IPS-18a (cell line): ENCODE measurements around the gene GAS6.

Experiments
- H3K27ac ChIP-seq: one replicate; pipeline ENCODE4 v1.5.1; 2013; ENCODE audit warnings: low read length
- H3K27me3 ChIP-seq: one replicate; pipeline ENCODE4 v1.6.1; 2013; ENCODE audit warnings: mild to moderate bottlenecking, low read length; ENCODE audit not compliant: control insufficient read depth, insufficient read depth
- H3K36me3 ChIP-seq: one replicate; pipeline ENCODE4 v1.6.1; 2013; ENCODE audit warnings: low read depth, low read length; ENCODE audit not compliant: control insufficient read depth
- H3K4me1 ChIP-seq: one replicate; pipeline ENCODE4 v1.6.1; 2013; ENCODE audit warnings: low read depth, low read length; ENCODE audit not compliant: control insufficient read depth
- H3K4me3 ChIP-seq: one replicate; pipeline ENCODE4 v1.5.1; 2013; ENCODE audit warnings: low read length
- H3K9ac ChIP-seq: one replicate; pipeline ENCODE4 v1.6.1; 2013; ENCODE audit warnings: mild to moderate bottlenecking, low read length, moderate library complexity
- H3K9me3 ChIP-seq: one replicate; pipeline ENCODE4 v1.6.1; 2013; ENCODE audit warnings: low read depth, low read length; ENCODE audit not compliant: control insufficient read depth

Gene GAS6

DNA sequence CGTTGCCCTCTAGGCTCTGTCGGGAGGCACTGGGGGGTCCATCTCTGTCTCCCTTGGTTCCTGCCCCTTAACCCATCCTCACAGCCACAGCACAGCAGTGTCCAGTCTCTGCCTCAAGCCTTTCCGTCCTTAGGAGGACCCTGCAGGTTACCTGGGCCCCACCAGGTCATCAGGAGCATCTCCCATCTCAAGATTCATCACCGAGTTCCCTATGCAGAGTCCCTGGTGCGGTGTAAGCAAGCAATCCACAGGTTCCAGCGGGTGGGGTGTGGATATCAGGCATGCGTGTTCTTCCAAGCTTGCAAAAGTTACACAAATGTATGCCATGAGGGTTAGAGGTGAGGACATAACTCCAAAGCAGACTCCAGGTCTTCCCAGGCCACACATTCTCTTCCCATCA, 20.9 kb upstream of the GAS6 start:
- Histone ChIP-seq H3K9me3 (no peaks in the 10 kb centered on the region), H3K27ac (no peak overlapping the region), H3K27me3 (no peaks in the 10 kb centered on the region), H3K4me1 (no peaks in the 10 kb centered on the region), H3K4me3 (no peak overlapping the region), H3K36me3 (no peaks in the 10 kb centered on the region), H3K9ac (no peak overlapping the region)

- no peaks in the 10 kb centered on the region for H3K27me3 ChIP-seq
- no peak overlapping the region for H3K9ac ChIP-seq
- H3K9me3 ChIP-seq = no peaks in the 10 kb centered on the region
- H3K36me3 ChIP-seq = no peaks in the 10 kb centered on the region
- no peak overlapping the region for H3K27ac ChIP-seq
- H3K4me3 ChIP-seq = no peak overlapping the region
- H3K4me1 ChIP-seq = no peaks in the 10 kb centered on the region
These were observed 20.3 kb upstream of the GAS6 start for GRCh38 chr13:113883921-113884804.

- H3K36me3 ChIP-seq = no peaks in the 10 kb centered on the region
- no peaks in the 10 kb centered on the region for H3K27me3 ChIP-seq
- no peak overlapping the region for H3K9ac ChIP-seq
- H3K4me1 ChIP-seq = no peaks in the 10 kb centered on the region
- no peak overlapping the region for H3K27ac ChIP-seq
- no peaks in the 10 kb centered on the region for H3K9me3 ChIP-seq
- no peak overlapping the region for H3K4me3 ChIP-seq
These were observed 19.5 kb upstream of the GAS6 start for GRCh38 chr13:113883314-113883811.

DNA sequence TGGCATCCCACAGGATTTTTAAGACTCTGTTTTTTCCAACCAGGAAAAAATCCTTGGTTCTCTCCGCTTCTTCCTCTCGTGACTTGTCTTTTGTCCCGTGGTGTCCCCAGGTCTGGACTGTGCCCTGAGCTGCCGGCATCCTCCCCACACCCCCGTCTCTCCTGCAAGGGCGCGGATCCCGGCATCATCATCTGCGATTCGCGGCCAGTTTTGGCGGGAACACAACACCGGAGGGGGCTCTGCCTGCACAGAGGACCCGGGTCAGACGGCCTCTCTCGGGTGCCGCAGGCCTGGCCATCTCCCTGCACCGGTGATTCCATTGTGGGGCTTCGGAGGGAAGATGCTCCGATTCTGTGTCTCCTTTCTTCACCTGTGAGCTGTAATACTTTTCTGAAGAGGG, 18.8 kb upstream of the GAS6 start:
- no peaks in the 10 kb centered on the region for H3K9me3 ChIP-seq
- H3K4me3 ChIP-seq = no peak overlapping the region
- no peaks in the 10 kb centered on the region for H3K27me3 ChIP-seq
- no peak overlapping the region for H3K27ac ChIP-seq
- H3K4me1 ChIP-seq = no peaks in the 10 kb centered on the region
- H3K36me3 ChIP-seq = no peaks in the 10 kb centered on the region
- no peak overlapping the region for H3K9ac ChIP-seq

- Histone ChIP-seq H3K9ac (no peak overlapping the region), H3K27me3 (no peaks in the 10 kb centered on the region), H3K9me3 (no peaks in the 10 kb centered on the region), H3K4me3 (no peak overlapping the region), H3K27ac (no peak overlapping the region), H3K36me3 (no peaks in the 10 kb centered on the region), H3K4me1 (no peaks in the 10 kb centered on the region)
These were observed 18.4 kb upstream of the GAS6 start for GRCh38 chr13:113882267-113882630.

DNA sequence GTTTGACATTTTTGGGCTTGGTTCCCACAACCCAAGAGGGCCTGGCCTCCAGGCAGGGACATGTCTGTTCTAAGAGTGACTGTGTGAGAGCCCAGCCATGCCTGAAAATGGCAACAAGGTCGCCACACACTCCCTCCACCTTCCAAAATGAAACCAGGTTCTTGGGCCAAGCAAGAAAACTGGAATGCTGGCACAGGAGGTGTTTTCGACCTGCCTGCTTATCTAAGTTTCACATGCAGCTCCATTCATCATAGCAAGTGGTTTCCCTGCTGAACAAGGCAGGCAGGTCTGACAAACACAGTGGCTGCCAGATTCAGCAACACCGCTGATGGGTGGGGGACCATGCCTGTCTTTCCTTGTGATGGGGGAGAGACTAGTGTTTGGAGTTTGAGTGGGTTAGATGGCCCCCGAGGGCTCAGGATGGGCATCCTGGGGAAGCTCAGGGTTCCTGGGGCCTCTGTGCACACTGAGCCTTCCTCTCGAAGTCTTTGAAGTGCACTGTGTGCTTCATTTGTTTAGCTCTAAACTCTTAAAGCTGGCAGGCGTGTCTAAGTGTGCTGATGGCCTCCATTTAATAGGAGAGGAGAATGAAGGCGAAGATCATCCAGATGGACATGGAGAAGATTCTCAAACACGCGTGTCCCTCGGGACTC, 17.9 kb upstream of the GAS6 start:
- no peak overlapping the region for H3K9ac ChIP-seq
- H3K27me3 ChIP-seq = no peaks in the 10 kb centered on the region
- no peaks in the 10 kb centered on the region for H3K36me3 ChIP-seq
- no peaks in the 10 kb centered on the region for H3K4me1 ChIP-seq
- H3K4me3 ChIP-seq = no peak overlapping the region
- H3K27ac ChIP-seq = no peak overlapping the region
- H3K9me3 ChIP-seq = no peaks in the 10 kb centered on the region

DNA sequence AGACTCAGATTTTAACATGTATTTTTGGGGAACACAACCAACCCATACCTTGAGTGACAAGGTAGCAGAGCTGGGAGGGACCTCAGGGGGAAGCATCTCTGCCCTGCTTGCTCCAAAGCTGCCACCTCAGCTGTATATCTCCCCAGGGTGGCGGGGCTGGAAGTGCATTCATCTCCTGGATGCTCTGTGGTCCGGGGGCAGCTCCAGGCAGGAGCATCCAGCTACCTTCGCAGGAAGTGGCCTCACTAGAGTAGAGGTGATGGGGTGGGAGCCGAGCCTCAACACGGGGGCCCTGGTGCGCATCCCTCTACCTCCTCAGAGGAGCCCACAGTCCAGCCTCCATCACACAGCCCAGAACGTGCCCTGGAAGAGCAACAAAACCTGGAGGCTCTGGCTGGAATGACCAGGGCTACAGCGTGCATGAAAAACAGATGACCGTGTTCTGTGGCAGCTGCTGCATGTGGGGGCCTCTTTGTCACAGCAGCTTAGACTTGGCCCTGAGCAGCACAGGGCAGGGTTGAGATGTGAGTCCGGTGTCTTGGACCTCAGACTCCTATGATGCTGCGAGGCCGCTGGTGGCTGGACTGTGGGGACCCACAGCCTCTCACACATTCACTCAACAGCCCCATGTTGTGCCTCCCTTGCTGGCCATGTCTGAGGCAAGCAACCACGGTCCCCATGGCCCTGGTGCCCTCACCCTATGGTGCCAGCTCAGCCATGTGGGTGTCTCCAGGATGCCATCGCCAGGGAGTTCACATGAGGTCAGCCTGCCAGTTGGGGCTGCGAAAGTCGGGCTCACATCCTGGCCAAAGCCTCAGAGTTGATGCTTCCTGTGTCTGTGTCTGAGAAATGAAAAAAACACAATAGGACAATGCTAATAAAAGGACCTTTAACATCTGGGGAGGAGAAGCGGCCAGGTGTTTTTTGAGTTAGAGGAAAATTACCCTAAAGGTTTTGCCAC, 17.1 kb upstream of the GAS6 start:
- H3K27me3 ChIP-seq = no peaks in the 10 kb centered on the region
- H3K9ac ChIP-seq = no peak overlapping the region

DNA sequence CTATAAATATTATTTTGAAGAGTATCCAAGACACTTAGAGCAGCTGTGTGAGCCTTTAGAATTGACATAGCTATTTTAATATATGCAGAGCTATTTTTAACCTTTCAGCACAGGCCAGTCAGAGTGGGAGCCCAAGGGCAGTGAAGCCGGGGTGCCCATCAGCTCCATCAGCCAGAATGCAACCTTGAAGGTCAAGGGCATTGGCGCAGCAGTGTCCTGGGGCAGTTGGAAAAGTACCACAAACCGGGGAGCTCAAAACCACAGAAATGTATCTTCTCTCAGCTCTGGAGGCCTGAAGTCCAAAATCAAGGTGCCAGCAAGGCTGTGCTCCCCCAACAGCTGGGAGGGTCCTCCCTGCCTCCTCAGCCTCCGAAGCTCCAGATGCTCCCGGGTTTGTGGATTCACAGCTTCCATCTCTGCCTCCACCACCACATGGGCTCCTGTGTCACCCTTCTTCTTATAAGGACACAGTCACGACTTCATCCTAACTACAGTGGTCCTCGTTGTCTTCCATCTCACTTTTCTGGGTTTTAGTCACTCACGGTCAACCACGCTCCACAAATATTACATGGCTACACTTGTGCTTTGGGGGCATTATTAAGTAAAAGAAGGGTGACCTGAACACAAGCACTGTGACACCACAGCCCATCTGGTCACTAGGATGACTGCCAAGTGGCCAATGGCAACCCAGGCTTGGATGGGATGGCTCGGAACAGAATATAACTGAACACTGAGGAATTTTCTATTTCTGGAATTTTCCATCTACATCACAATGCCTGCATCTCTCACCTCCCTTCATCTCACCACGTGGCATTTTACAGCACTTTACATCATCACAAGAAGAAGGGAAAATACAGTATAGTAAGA, 15.9 kb upstream of the GAS6 start:
- H3K4me3 ChIP-seq = no peak overlapping the region
- H3K9me3 ChIP-seq = no peaks in the 10 kb centered on the region
- H3K27ac ChIP-seq = no peak overlapping the region
- H3K36me3 ChIP-seq = no peaks in the 10 kb centered on the region
- no peak overlapping the region for H3K9ac ChIP-seq
- H3K4me1 ChIP-seq = no peaks in the 10 kb centered on the region
- H3K27me3 ChIP-seq = no peaks in the 10 kb centered on the region

More for the DNA sequence above, 17.1 kb upstream of the GAS6 start:
- Histone ChIP-seq H3K4me1 (no peaks in the 10 kb centered on the region), H3K27ac (no peak overlapping the region), H3K4me3 (no peak overlapping the region), H3K9me3 (no peaks in the 10 kb centered on the region), H3K36me3 (no peaks in the 10 kb centered on the region)

DNA sequence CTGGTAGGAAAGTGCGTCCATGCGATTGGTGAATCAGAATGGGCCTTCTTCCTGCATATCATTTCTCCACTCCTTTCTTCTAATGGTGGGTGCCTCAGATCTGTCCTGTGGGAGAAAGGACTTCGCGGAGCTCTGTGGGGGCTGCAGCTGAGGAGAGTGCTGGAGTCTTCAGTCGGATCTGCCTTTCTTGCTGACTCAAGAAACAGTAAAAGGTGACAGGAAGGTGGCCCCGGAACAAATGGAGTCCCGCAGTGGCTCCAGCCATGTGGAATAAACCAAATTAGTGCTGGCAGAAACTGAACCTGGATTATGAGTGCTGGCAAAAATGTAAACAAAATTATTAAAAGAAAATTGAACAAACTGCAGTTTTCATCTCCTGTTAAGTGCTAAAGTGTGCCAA, 15.1 kb upstream of the GAS6 start:
- Histone ChIP-seq H3K4me1 (no peaks in the 10 kb centered on the region), H3K27ac (no peak overlapping the region), H3K36me3 (no peaks in the 10 kb centered on the region), H3K27me3 (no peaks in the 10 kb centered on the region), H3K4me3 (no peak overlapping the region), H3K9ac (no peak overlapping the region), H3K9me3 (no peaks in the 10 kb centered on the region)

DNA sequence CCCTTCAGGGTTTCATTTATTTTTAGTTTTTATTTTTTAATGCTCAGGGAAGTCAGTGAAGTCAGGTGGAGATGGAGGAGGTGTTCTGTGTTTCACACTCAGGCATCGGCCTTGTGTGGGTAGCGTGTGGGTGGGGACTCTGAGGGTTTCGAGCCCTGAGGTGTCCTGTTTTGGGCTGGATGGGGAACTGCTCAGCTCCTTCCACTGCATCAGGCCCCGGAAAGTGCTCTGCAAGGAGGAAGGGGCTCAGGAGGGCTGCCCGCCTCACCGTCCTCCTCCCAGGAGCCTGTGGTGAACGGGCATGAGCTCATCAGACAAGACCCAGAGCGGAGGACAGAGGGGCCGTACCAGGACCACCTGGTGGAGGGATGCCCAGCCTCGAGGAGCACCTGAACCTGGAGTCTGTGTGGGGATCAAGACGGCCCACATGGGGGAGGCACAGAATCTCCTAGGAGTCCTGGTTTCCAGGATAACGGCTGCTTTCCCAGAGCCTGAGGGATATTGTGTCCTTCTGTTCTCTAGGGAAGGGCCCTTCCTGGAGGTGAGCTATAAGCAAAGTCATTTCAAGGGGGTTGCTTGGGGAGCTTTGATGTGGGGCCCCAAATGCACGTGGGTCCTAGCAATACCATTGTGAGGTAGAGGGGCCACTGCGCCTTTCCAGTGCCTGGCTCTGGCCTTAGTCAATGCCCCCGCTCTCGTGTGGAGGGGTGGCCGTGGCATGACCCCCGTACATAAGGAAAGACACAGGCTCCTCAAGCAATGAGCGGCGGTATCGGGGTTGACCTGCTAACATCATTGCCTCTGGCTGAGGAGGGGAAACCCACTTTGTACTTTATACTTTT, 13.5 kb upstream of the GAS6 start:
- Histone ChIP-seq H3K4me1 (peaks cover 9% of the 10 kb centered on the region), H3K27ac (no peak overlapping the region), H3K9me3 (no peaks in the 10 kb centered on the region), H3K9ac (no peak overlapping the region), H3K4me3 (no peak overlapping the region), H3K36me3 (no peaks in the 10 kb centered on the region), H3K27me3 (no peaks in the 10 kb centered on the region)
